ENCODE data around the gene SUMO2. TPM values are rescaled to one million over a fixed set of nuclear protein-coding genes. Genes with fewer than 3 reads are reported as not detected.
A peak's percentile ranks its signal among the peaks of the same experiment; 100 is the strongest.
"Not testable (repeated sequence)": the region's sequence is repeated elsewhere in the genome, so short reads cannot be mapped to it uniquely, and the experiment has no call there.

The SUMO2 gene
- total and polyA plus RNA-seq, 2 donors from 2014 or later: 279 to 315 TPM

DNA sequence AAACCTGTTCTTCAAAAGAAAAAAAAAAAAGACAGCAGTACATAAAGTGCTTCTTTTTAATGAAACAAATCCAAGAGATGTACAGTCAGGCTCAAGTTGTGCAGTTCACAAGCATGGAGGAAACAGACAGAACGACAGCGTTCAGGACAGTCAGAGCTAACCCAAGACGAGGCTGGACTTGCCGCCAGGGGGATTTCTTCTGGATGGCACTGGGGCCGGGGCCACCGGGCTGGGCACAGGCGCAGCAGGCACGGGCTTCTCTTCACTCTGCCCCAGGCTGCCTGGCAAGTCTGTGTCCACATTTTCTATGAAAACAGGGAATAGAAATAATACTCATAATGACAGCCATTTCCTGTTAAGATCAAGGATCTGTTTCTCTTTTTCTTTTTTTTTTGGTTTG is 46.8 kb downstream of the SUMO2 start:
- no peak for FAIRE-seq

DNA sequence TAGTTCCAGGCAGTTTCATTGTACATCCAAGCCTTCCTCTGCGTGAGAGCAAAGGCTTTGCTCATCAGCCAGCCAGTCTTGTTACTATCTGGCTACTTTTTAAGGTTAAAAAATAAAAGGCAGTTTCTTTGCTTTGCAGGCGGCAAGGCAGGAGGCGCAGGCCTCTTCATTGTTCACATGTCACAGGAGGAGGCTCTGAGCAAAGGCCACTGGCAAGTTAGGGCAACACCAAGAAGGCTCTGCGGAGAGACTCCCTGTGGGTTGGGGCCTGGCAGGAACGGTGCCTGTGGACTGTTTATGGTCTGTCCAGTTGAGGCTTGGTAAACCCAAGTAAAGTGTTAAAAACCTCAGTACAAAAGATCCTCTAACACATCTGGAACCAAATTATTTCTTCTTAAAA is 47.3 kb downstream of the SUMO2 start:
- intact Hi-C loops (cut with DNase I): no loop called here
- no peak overlapping the region for H3K4me3 ChIP-seq (ENCODE audit: low read length in 3 of 3)
- no peak for DNase-seq
- H3K9me3 ChIP-seq (ENCODE audit: control insufficient read depth in 2 of 3, insufficient read depth in 1 of 3, low read length in 3 of 3): no peaks in the 10 kb centered on the region
- H3K27ac ChIP-seq (ENCODE audit: low read depth in 2 of 2, low read length in 2 of 2): no peak overlapping the region
- H3K4me1 ChIP-seq (ENCODE audit: control insufficient read depth in 2 of 3, insufficient read depth in 2 of 3, low read depth in 1 of 3, low read length in 3 of 3): no peaks in the 10 kb centered on the region
- no peak for FAIRE-seq
- TF ChIP-seq, protein P1, sequence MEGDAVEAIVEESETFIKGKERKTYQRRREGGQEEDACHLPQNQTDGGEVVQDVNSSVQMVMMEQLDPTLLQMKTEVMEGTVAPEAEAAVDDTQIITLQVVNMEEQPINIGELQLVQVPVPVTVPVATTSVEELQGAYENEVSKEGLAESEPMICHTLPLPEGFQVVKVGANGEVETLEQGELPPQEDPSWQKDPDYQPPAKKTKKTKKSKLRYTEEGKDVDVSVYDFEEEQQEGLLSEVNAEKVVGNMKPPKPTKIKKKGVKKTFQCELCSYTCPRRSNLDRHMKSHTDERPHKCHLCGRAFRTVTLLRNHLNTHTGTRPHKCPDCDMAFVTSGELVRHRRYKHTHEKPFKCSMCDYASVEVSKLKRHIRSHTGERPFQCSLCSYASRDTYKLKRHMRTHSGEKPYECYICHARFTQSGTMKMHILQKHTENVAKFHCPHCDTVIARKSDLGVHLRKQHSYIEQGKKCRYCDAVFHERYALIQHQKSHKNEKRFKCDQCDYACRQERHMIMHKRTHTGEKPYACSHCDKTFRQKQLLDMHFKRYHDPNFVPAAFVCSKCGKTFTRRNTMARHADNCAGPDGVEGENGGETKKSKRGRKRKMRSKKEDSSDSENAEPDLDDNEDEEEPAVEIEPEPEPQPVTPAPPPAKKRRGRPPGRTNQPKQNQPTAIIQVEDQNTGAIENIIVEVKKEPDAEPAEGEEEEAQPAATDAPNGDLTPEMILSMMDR (IDR thresholded peaks at IDR 0.05; ENCODE audit: borderline replicate concordance, extremely low read depth, insufficient read depth): no peak
- H3K36me3 ChIP-seq (ENCODE audit: control insufficient read depth in 2 of 3, insufficient read depth in 3 of 3, low read length in 3 of 3): peaks cover 0 to 1% (median 0%) of the 10 kb centered on the region in 3 donors
- H3K27me3 ChIP-seq (ENCODE audit: control insufficient read depth, insufficient read depth, low read length): no peaks in the 10 kb centered on the region
- no peak overlapping the region for H3K9ac ChIP-seq (ENCODE audit: low read length in 3 of 3)

More for the DNA sequence above, 46.8 kb downstream of the SUMO2 start:
- Histone ChIP-seq H3K4me3 (ENCODE audit: low read length in 3 of 3) (no peak overlapping the region), H3K4me1 (ENCODE audit: control insufficient read depth in 2 of 3, insufficient read depth in 2 of 3, low read depth in 1 of 3, low read length in 3 of 3) (no peaks in the 10 kb centered on the region), H3K27ac (ENCODE audit: low read depth in 2 of 2, low read length in 2 of 2) (no peak overlapping the region), H3K27me3 (ENCODE audit: control insufficient read depth, insufficient read depth, low read length) (no peaks in the 10 kb centered on the region), H3K9me3 (ENCODE audit: control insufficient read depth in 2 of 3, insufficient read depth in 1 of 3, low read length in 3 of 3) (no peaks in the 10 kb centered on the region), H3K36me3 (ENCODE audit: control insufficient read depth in 2 of 3, insufficient read depth in 3 of 3, low read length in 3 of 3) (peaks cover 0 to 2% (median 0%) of the 10 kb centered on the region in 3 donors), H3K9ac (ENCODE audit: low read length in 3 of 3) (no peak overlapping the region)
- DNase-seq: no peak
- TF ChIP-seq, protein P1 (IDR thresholded peaks at IDR 0.05; ENCODE audit: borderline replicate concordance, extremely low read depth, insufficient read depth): no peak
- intact Hi-C loops (cut with DNase I): no loop called here

DNA sequence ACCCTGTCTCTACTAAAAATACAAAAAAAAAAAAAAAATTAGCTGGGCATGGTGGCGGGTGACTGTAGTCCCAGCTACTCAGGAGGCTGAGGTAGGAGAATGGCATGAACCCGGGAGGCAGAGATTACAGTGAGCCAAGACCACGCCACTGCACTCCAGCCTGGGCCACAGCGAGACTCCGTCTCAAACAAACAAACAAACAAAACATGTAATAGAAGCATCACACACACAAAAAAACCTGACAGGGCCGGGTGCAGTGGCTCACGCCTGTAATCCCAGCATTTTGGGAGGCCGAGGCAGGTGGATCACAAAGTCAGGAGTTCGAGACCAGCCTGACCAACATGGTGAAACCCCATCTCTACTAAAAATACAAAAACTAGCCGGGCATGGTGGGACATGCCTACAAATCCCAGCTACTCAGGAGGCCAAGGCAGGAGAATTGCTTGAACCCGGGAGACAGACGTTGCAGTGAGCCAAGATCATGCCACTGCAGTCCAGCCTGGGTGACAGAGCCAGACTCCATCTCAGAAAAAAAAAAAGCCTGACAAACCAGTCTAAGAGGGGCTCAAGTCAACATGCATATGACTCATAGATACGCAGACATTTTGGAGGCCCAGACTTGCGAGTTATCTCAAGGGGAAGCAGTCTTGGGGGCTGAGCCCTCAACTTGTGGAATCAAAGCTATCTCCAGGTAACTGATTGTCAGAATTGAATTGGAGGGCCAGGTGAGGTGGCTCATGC is 49.0 kb downstream of the SUMO2 start:
- FAIRE-seq; H3K36me3 ChIP-seq (ENCODE audit: control insufficient read depth in 2 of 3, insufficient read depth in 3 of 3, low read length in 3 of 3); H3K4me1 ChIP-seq (ENCODE audit: control insufficient read depth in 2 of 3, insufficient read depth in 2 of 3, low read depth in 1 of 3, low read length in 3 of 3); H3K27ac ChIP-seq (ENCODE audit: low read depth in 2 of 2, low read length in 2 of 2); H3K27me3 ChIP-seq (ENCODE audit: control insufficient read depth, insufficient read depth, low read length); H3K4me3 ChIP-seq (ENCODE audit: low read length in 3 of 3); H3K9me3 ChIP-seq (ENCODE audit: control insufficient read depth in 2 of 3, insufficient read depth in 1 of 3, low read length in 3 of 3); intact Hi-C loops (cut with DNase I); H3K9ac ChIP-seq (ENCODE audit: low read length in 3 of 3): not testable (repeated sequence)
- DNase-seq: peak in 1 of 5 donors; percentile 26

DNA sequence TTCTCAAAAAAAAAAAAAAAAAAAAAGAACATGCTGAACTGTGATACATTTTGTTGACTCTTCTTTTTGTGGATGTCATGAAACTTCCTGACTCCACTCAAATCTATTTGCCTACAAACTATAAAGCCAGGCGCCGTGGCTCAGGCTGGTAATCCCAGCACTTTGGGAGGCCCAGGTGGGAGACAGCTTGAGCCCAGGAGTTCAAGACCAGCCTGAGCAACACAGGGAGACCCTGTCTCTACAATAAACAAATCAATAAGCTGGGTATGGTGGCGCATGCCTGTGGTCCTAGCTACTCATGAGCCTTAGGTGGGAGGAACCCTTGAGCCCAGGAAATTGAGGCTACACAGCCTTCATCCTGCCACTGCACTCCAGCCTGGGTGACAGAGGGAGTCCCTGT is 49.8 kb downstream of the SUMO2 start:
- Histone ChIP-seq H3K27me3 (ENCODE audit: control insufficient read depth, insufficient read depth, low read length) (no peaks in the 10 kb centered on the region), H3K36me3 (ENCODE audit: control insufficient read depth in 2 of 3, insufficient read depth in 3 of 3, low read length in 3 of 3) (peaks cover 0 to 3% (median 3%) of the 10 kb centered on the region in 3 donors), H3K9ac (ENCODE audit: low read length in 3 of 3) (no peak overlapping the region), H3K4me1 (ENCODE audit: control insufficient read depth in 2 of 3, insufficient read depth in 2 of 3, low read depth in 1 of 3, low read length in 3 of 3) (no peaks in the 10 kb centered on the region), H3K27ac (ENCODE audit: low read depth in 2 of 2, low read length in 2 of 2) (no peak overlapping the region), H3K9me3 (ENCODE audit: control insufficient read depth in 2 of 3, insufficient read depth in 1 of 3, low read length in 3 of 3) (no peaks in the 10 kb centered on the region), H3K4me3 (ENCODE audit: low read length in 3 of 3) (no peak overlapping the region)
- intact Hi-C loops (cut with DNase I): no loop called here
- FAIRE-seq (no peak), DNase-seq (peak in 1 of 5 donors; percentile 38)
- TF ChIP-seq, protein P1 (IDR thresholded peaks at IDR 0.05; ENCODE audit: borderline replicate concordance, extremely low read depth, insufficient read depth): no peak

DNA sequence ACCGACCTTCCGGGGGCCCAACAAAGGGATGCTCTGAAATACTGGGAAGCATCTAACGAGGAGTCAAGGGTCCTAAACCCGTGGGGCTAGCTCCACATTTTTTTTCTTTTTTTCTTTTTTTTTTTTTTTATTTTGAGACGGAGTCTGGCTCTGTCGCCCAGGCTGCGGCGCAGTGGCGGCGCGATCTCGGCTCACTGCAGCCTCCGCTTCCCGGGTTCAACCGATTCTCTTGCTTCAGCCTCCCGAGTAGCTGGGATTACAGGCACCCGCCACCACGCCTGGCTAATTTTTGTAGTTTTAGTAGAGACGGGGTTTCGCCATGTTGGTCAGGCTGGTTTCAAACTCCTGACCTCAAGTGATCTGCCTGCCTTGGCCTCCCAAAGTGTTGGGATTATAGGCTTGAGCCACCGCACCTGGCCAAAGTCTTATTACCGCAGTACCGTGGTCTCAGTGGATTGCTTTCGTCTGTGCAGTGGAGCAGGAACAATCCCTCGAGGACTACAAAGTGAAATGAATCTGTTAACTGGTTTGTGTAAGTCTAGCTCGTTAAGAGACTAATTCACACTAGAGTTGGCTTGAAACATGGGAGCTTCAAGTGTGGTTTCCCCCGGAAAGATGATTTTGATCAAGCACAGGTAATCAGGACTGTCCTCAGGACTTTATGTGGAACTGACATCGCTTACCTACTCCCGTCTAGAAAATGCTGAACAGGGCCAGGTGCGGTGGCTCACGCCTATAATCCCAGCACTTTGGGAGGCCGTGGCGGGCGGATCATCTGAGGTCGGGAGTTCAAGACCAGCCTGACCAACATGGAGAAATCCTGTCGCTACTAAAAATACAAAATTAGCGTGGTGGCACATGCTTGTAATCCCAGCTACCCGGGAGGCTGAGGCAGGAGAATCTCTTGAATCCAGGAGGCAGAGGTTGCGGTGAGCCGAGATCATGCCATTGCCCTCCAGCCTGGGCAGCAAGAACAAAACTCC is 50.5 kb downstream of the SUMO2 start:
- H3K4me1 ChIP-seq (ENCODE audit: control insufficient read depth in 2 of 3, insufficient read depth in 2 of 3, low read depth in 1 of 3, low read length in 3 of 3); H3K36me3 ChIP-seq (ENCODE audit: control insufficient read depth in 2 of 3, insufficient read depth in 3 of 3, low read length in 3 of 3); H3K27me3 ChIP-seq (ENCODE audit: control insufficient read depth, insufficient read depth, low read length); intact Hi-C loops (cut with DNase I); H3K9me3 ChIP-seq (ENCODE audit: control insufficient read depth in 2 of 3, insufficient read depth in 1 of 3, low read length in 3 of 3); FAIRE-seq: not testable (repeated sequence)
- H3K4me3 ChIP-seq (ENCODE audit: low read length in 3 of 3): peak overlapping the region; percentile 64 to 77 (median 72)
- H3K27ac ChIP-seq (ENCODE audit: low read depth in 2 of 2, low read length in 2 of 2): peak overlapping the region; percentile 67 to 78
- DNase-seq: peak in 2 of 5 donors; percentile 19 to 38
- H3K9ac ChIP-seq (ENCODE audit: low read length in 3 of 3): peak overlapping the region; percentile 63 to 89 (median 64)
